Measurements from ENCODE around the gene EIF4G1. TPM values are rescaled to one million over a fixed set of nuclear protein-coding genes. Genes with fewer than 3 reads are reported as not detected.
A peak's percentile ranks its signal among the peaks of the same experiment; 100 is the strongest.

Gene EIF4G1
- total RNA-seq, 4 donors from 2014 or later: 233 to 431 (median 300) TPM

DNA sequence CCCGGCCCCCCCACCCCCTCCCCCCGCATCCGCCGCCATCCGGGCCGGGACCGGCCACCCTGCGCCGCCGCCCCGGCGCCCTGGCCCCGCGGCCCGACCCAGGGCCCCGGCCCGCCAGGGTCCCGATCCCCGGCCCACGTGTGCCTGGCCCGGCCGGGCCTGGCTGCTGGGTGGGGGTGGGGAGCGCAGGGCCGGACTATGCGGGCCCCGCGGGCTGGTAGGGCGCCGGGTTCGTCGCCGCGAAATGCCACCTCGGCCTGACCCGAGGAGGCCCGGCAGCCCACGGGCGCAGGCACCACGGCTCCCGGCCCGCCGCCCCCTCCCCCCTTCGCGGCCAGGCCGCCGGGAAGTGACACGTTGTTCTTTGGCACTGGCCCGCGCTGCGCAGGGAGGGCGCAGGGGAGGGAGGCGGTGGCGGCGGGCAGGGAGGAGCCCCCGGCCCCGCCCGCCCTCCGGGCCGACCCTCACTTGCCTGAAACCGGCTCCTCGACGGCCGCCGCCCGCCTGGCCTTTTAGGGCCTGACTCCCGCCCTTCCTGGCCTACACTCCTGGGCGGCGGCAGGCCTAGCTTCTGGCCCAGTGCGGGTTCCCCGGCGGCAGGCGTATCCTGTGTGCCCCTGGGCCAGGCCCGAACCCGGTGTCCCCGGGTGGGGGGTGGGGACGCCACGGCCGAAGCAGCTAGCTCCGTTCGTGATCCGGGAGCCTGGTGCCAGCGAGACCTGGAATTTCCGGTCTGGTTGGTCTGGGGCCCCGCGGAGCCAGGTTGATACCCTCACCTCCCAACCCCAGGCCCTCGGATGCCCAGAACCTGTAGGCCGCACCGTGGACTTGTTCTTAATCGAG lies 515 bp downstream of the EIF4G1 start:
- peak overlapping the region; percentile 53 to 86 for H3K4me3 ChIP-seq
- WGBS, 2 donors (ENCODE audit: low coverage in 1 of 2): no CpG with 5 or more reads among the region's 89 CpGs
- TF ChIP-seq POLR2A (IDR thresholded peaks at IDR 0.05) (peak; percentile 52 to 56), POLR2AphosphoS5 (IDR thresholded peaks at IDR 0.05) (peak; percentile 96), EP300 (IDR thresholded peaks at IDR 0.05) (no peak)
- TF ChIP-seq, protein P1, sequence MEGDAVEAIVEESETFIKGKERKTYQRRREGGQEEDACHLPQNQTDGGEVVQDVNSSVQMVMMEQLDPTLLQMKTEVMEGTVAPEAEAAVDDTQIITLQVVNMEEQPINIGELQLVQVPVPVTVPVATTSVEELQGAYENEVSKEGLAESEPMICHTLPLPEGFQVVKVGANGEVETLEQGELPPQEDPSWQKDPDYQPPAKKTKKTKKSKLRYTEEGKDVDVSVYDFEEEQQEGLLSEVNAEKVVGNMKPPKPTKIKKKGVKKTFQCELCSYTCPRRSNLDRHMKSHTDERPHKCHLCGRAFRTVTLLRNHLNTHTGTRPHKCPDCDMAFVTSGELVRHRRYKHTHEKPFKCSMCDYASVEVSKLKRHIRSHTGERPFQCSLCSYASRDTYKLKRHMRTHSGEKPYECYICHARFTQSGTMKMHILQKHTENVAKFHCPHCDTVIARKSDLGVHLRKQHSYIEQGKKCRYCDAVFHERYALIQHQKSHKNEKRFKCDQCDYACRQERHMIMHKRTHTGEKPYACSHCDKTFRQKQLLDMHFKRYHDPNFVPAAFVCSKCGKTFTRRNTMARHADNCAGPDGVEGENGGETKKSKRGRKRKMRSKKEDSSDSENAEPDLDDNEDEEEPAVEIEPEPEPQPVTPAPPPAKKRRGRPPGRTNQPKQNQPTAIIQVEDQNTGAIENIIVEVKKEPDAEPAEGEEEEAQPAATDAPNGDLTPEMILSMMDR (IDR thresholded peaks at IDR 0.05): no peak
- H3K36me3 ChIP-seq: peaks cover 0 to 20% of the 10 kb centered on the region in 2 donors
- H3K4me1 ChIP-seq: peaks cover 0 to 53% (median 33%) of the 10 kb centered on the region in 3 donors
- peak; percentile 84 for ATAC-seq
- no peaks in the 10 kb centered on the region for H3K27me3 ChIP-seq
- H3K9me3 ChIP-seq: no peaks in the 10 kb centered on the region
- peak overlapping the region; percentile 81 to 100 (median 96) for H3K27ac ChIP-seq

GRCh38 chr3:184315543-184315867 lies 1.1 kb downstream of the EIF4G1 start:
- Histone ChIP-seq H3K4me1 (peaks cover 3 to 59% (median 37%) of the 10 kb centered on the region in 3 donors), H3K36me3 (peaks cover 0 to 24% of the 10 kb centered on the region in 2 donors), H3K9me3 (no peaks in the 10 kb centered on the region), H3K4me3 (peak overlapping the region; percentile 53 to 86), H3K27ac (peak overlapping the region; percentile 81 to 100 (median 96)), H3K27me3 (no peaks in the 10 kb centered on the region)
- no peak for ATAC-seq
- no peak for TF ChIP-seq POLR2A (IDR thresholded peaks at IDR 0.05)
- TF ChIP-seq EP300 (IDR thresholded peaks at IDR 0.05): no peak
- TF ChIP-seq, protein P1 (IDR thresholded peaks at IDR 0.05): no peak
- TF ChIP-seq POLR2AphosphoS5 (IDR thresholded peaks at IDR 0.05): no peak
- WGBS, 2 donors (ENCODE audit: low coverage in 1 of 2): 7% methylated on average over 2 of the region's 6 CpGs; no CpG with 5 or more reads in 1 of the 2 donors

DNA sequence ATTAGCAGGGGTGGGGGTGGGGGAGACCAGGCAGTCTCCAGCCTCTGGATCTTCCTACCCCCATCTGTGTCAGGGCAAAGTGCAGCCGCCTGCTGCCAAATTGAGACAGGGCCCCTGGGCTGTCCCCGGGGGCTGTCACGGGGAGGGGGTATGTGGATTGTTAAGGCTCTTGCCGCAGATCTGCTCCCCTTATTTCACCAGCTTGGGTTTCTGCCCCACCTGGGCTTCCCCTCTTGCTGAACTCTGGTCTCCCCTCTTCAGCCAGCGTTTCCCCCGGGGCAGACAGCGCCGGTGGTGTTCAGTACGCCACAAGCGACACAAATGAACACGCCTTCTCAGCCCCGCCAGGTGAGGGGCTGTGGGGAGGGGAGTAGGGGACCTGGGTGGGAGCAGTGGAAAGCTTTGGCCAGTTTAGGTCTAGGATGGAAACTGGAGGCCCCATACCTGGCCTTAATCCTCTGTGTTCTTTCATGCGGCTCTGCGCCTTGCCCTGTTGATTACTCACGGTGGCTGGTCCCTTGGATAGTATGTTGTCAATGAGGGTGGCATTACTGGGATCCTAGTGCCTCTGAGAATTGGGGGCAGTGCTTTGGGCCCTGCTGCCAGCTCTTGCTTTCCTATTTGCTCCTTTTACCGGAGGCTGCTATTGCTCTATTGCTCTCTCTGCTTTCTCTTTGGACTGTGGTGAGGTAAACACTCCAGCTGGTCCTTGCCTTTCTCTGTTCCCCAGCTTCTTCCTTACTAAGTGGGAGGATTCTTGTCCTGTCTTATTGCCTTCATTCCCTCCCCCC lies 1.7 kb downstream of the EIF4G1 start:
- WGBS, 2 donors (ENCODE audit: low coverage in 1 of 2): 20 to 33% methylated on average over 5 to 6 of the region's 16 CpGs
- H3K27ac ChIP-seq: peak overlapping the region; percentile 81 to 100 (median 96)
- H3K4me1 ChIP-seq: peaks cover 3 to 65% (median 43%) of the 10 kb centered on the region in 3 donors
- no peak for ATAC-seq
- no peaks in the 10 kb centered on the region for H3K9me3 ChIP-seq
- H3K27me3 ChIP-seq: no peaks in the 10 kb centered on the region
- peaks cover 0 to 30% of the 10 kb centered on the region in 2 donors for H3K36me3 ChIP-seq
- TF ChIP-seq POLR2A (IDR thresholded peaks at IDR 0.05) (no peak), POLR2AphosphoS5 (IDR thresholded peaks at IDR 0.05) (no peak), EP300 (IDR thresholded peaks at IDR 0.05) (no peak)
- TF ChIP-seq, protein P1 (IDR thresholded peaks at IDR 0.05): no peak
- peak overlapping the region; percentile 53 to 86 for H3K4me3 ChIP-seq

GRCh38 chr3:184316792-184317191 lies 2.4 kb downstream of the EIF4G1 start:
- ATAC-seq: no peak
- Histone ChIP-seq H3K4me3 (peak overlapping the region; percentile 53 to 86), H3K4me1 (peaks cover 3 to 72% (median 48%) of the 10 kb centered on the region in 3 donors), H3K27ac (peak overlapping the region in 3 of 4 donors; percentile 93 to 100 (median 99)), H3K27me3 (no peaks in the 10 kb centered on the region), H3K36me3 (peaks cover 0 to 37% of the 10 kb centered on the region in 2 donors), H3K9me3 (no peaks in the 10 kb centered on the region)
- TF ChIP-seq POLR2A (IDR thresholded peaks at IDR 0.05): no peak
- TF ChIP-seq POLR2AphosphoS5 (IDR thresholded peaks at IDR 0.05): no peak
- TF ChIP-seq, protein P1 (IDR thresholded peaks at IDR 0.05): no peak
- TF ChIP-seq EP300 (IDR thresholded peaks at IDR 0.05): no peak
- 60 to 70% methylated on average over 6 of the region's 7 CpGs for WGBS, 2 donors (ENCODE audit: low coverage in 1 of 2)

All from gastroesophageal sphincter (tissue), 4 donors.